ENCODE measurements around the gene FOLR3.
"Not testable (repeated sequence)": the region's sequence is repeated elsewhere in the genome, so short reads cannot be mapped to it uniquely, and the experiment has no call there.

The FOLR3 gene

GRCh38 chr11:72169046-72169555, 33.6 kb downstream of the FOLR3 start:
- not testable (repeated sequence) for DNase-seq

- DNase-seq: not testable (repeated sequence)
Observed at GRCh38 chr11:72169754-72170153, 34.2 kb downstream of the FOLR3 start.

GRCh38 chr11:72172043-72172442, 36.5 kb downstream of the FOLR3 start:
- not testable (repeated sequence) for DNase-seq

GRCh38 chr11:72173291-72173690, 37.8 kb downstream of the FOLR3 start:
- DNase-seq: no peak

GRCh38 chr11:72174302-72175070, 39.0 kb downstream of the FOLR3 start:
- no peak for DNase-seq

GRCh38 chr11:72177656-72178055, 42.1 kb downstream of the FOLR3 start:
- DNase-seq: no peak

- no peak for DNase-seq
Observed at GRCh38 chr11:72179049-72179803, 43.7 kb downstream of the FOLR3 start.

- DNase-seq: no peak
Observed at GRCh38 chr11:72179804-72180396, 44.4 kb downstream of the FOLR3 start.

- not testable (repeated sequence) for DNase-seq
Observed at GRCh38 chr11:72180892-72181552, 45.5 kb downstream of the FOLR3 start.

GRCh38 chr11:72181553-72181958, 46.0 kb downstream of the FOLR3 start:
- DNase-seq: not testable (repeated sequence)

- DNase-seq: no peak
Observed at GRCh38 chr11:72188267-72188666, 52.7 kb downstream of the FOLR3 start.

All from eye (tissue), 1 donor.